Ishikawa (cell line): Measurements from ENCODE around the gene MXRA8.

ENCODE experiments used
- CEBPB ChIP-seq: IDR thresholded peaks from 2 replicates; pipeline ENCODE4 v1.6.1; 2012
- CREB1 ChIP-seq: IDR thresholded peaks from 2 replicates; pipeline ENCODE4 v1.6.1; 2012; ENCODE audit warnings: low read depth
- EGR1 ChIP-seq: IDR thresholded peaks from 2 replicates; pipeline ENCODE4 v1.6.1; 2012
- EP300 ChIP-seq: IDR thresholded peaks from 2 replicates; pipeline ENCODE4 v1.6.1; 2012; ENCODE audit warnings: borderline replicate concordance
- FOXM1 ChIP-seq: IDR thresholded peaks from 2 replicates; pipeline ENCODE4 v1.6.1; 2012; ENCODE audit warnings: low read depth, borderline replicate concordance
- MAX ChIP-seq: IDR thresholded peaks from 2 replicates; pipeline ENCODE4 v1.6.1; 2012
- NFIC ChIP-seq: IDR thresholded peaks from 2 replicates; pipeline ENCODE4 v1.6.1; 2012
- RAD21 ChIP-seq: IDR thresholded peaks from 2 replicates; pipeline ENCODE4 v1.6.1; 2012; ENCODE audit warnings: low read depth
- TAF1 ChIP-seq: IDR thresholded peaks from 2 replicates; pipeline ENCODE4 v1.6.1; 2012; ENCODE audit warnings: low read depth, mild to moderate bottlenecking
- TCF12 ChIP-seq: IDR thresholded peaks from 2 replicates; pipeline ENCODE4 v1.6.1; 2012; ENCODE audit warnings: low read depth
- TEAD4 ChIP-seq: IDR thresholded peaks from 2 replicates; pipeline ENCODE4 v1.6.1; 2012
- YY1 ChIP-seq: IDR thresholded peaks from 2 replicates; pipeline ENCODE4 v1.6.1; 2012; ENCODE audit warnings: low read depth
- ZBTB7A ChIP-seq: IDR thresholded peaks from 2 replicates; pipeline ENCODE4 v1.6.1; 2012; ENCODE audit warnings: low read depth
- TF ChIP-seq, protein P1 (sequence below): IDR thresholded peaks from 2 replicates; pipeline ENCODE4 v1.6.1; 2012
- TF ChIP-seq, protein P2 (sequence below): IDR thresholded peaks from 2 replicates; pipeline ENCODE4 v1.6.1; 2012; ENCODE audit warnings: low read depth, mild to moderate bottlenecking

MXRA8 gene

DNA sequence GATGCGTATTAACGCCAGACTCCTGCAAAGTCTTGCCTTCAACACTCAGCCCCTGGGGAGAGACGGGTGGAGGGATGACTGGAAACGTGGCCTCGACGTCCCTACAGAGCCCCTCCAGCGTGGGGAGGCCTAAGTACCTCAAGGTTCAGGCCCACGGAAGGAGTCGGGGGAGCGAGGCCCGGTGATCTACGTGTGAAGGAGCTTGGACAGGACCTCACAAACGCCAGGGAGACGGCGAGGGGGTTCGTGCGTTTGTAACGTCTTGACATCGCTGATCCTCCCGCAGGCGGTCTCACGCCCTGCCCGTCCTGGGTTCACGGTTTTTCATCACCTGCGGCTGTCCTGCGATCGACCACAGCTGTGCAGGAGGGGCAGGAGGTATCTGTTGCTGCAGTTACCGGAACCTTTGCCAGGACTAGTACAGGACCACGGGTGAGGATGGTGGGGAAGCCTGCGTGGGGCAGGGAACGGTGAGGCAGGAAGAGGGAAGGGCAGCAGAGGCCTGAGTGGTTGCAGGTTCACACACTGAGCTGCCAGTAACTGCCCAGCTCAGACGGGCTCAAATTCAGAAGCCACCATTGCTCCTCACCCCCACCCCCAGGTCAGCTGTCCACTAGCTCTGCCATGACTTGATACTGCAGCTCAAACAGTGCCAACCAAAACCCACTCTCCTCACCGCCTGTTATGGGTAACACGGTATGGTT, 41.7 kb upstream of the MXRA8 start:
- TF ChIP-seq RAD21 (no peak), YY1 (0 out of 2 replicates have a peak, but pooled peaks have one; percentile 26)

- peak; percentile 77 for TF ChIP-seq MAX
- peak; percentile 84 for TF ChIP-seq CREB1
- peak; percentile 36; the same call in 1 of the 2 replicates for TF ChIP-seq FOXM1
- peak; percentile 59; the same call in 1 of the 2 replicates for TF ChIP-seq EGR1
- TF ChIP-seq NFIC = peak; percentile 24; the same call in 1 of the 2 replicates
- TF ChIP-seq CEBPB = no peak
- TF ChIP-seq, protein P1, sequence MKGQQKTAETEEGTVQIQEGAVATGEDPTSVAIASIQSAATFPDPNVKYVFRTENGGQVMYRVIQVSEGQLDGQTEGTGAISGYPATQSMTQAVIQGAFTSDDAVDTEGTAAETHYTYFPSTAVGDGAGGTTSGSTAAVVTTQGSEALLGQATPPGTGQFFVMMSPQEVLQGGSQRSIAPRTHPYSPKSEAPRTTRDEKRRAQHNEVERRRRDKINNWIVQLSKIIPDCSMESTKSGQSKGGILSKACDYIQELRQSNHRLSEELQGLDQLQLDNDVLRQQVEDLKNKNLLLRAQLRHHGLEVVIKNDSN = peak; percentile 26; the same call in 1 of the 2 replicates
- 0 out of 2 replicates have a peak, but pooled peaks have one; percentile 14 for TF ChIP-seq EP300
- TF ChIP-seq, protein P2, sequence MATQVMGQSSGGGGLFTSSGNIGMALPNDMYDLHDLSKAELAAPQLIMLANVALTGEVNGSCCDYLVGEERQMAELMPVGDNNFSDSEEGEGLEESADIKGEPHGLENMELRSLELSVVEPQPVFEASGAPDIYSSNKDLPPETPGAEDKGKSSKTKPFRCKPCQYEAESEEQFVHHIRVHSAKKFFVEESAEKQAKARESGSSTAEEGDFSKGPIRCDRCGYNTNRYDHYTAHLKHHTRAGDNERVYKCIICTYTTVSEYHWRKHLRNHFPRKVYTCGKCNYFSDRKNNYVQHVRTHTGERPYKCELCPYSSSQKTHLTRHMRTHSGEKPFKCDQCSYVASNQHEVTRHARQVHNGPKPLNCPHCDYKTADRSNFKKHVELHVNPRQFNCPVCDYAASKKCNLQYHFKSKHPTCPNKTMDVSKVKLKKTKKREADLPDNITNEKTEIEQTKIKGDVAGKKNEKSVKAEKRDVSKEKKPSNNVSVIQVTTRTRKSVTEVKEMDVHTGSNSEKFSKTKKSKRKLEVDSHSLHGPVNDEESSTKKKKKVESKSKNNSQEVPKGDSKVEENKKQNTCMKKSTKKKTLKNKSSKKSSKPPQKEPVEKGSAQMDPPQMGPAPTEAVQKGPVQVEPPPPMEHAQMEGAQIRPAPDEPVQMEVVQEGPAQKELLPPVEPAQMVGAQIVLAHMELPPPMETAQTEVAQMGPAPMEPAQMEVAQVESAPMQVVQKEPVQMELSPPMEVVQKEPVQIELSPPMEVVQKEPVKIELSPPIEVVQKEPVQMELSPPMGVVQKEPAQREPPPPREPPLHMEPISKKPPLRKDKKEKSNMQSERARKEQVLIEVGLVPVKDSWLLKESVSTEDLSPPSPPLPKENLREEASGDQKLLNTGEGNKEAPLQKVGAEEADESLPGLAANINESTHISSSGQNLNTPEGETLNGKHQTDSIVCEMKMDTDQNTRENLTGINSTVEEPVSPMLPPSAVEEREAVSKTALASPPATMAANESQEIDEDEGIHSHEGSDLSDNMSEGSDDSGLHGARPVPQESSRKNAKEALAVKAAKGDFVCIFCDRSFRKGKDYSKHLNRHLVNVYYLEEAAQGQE = no peak
- no peak; the same call in 1 of the 2 replicates for TF ChIP-seq TEAD4
- peak; percentile 77 for TF ChIP-seq TAF1
- TF ChIP-seq YY1 = peak; percentile 94
- peak; percentile 48; the same call in 1 of the 2 replicates for TF ChIP-seq TCF12
- TF ChIP-seq ZBTB7A = peak; percentile 52
Measured at GRCh38 chr1:1399187-1399871, 41.0 kb upstream of the MXRA8 start, which contains the start of gene CCNL2. TSS of gene CCNL2 (minus strand) at chr1:1399335. CDS start at chr1:1399306, 29 bp downstream.

DNA sequence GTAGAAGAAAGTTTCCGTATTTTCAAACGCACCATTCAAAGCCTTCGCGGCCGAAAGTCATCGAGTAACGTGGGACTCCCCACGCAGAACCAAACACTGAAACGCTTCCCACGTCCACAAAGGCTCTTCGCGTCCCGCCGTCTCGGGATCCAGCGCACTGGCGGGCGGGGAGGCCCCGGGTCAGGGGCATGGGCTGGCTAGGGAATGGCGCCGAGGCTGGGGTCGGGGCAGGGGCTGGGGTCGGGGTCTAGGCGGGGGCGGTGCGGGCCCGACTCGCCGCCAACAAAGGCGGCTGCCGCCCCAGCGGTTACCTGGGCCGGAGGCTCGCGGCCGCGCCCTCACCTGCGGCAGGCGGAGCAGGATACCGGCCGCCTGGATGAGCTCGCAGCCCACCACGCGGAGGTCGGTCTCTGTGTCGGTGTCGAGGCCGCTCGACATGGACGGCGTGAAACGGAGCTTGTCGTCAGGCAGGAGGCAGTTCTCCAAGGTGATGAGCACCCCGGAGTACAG, 40.4 kb upstream of the MXRA8 start:
- TF ChIP-seq, protein P1 = no peak
- TF ChIP-seq CEBPB (no peak), FOXM1 (no peak), TAF1 (no peak), YY1 (no peak), EP300 (no peak), TEAD4 (no peak), RAD21 (no peak), NFIC (no peak), CREB1 (no peak), MAX (no peak), ZBTB7A (no peak)
- TF ChIP-seq, protein P2 = no peak

DNA sequence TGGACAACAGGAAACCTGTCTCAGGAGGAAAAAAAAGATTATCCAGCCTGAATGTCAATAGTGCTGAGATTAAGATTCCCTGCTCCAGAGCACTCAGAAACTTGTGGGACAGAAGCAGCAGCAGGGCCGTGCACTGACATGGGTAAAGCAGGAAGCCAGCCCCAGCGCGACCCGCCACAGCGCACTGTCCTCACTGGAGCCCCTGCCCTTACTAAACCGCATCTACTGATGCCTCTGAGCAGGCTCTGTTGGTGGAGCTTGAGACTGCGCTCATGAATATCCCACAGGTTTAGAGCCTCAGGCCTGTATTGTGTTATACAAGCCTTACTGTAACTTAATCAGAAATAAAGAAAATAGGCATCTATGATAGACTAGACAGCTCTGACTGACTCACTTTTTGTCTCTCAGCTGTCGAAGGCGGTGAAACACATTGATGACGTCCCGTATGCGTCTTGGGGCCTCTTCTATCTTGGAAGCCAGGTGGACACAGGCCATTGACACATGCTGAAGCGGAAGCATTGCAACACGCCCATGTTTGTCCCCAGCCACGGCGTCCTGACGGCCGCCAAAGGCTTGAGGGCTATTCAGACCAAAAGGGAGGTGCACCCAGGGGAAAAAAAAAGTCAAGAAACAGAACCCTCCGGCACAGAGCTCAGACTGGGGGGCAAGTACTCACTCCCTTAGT, 39.6 kb upstream of the MXRA8 start:
- TF ChIP-seq CEBPB = no peak
- TF ChIP-seq EGR1 = no peak
- no peak for TF ChIP-seq CREB1
- TF ChIP-seq NFIC = no peak
- TF ChIP-seq ZBTB7A = no peak
- TF ChIP-seq, protein P1 = no peak
- TF ChIP-seq TEAD4 = no peak
- TF ChIP-seq TAF1 = no peak
- TF ChIP-seq TCF12 = no peak
- TF ChIP-seq YY1 = no peak
- no peak for TF ChIP-seq MAX
- TF ChIP-seq EP300 = no peak
